ENCODE results near the gene AMOTL2. TPM values are rescaled to one million over a fixed set of nuclear protein-coding genes. Genes with fewer than 3 reads are reported as not detected.
A peak's percentile ranks its signal among the peaks of the same experiment; 100 is the strongest.

The AMOTL2 gene
- total RNA-seq, 1 experiment from 2014 or later = 30.9 TPM

- no peak overlapping the region for H3K4me3 Mint-ChIP-seq
- H3K23me2 ChIP-seq (ENCODE audit: insufficient read length, low read depth, low read length, poor library complexity, severe bottlenecking) = peaks cover 1% of the 10 kb centered on the region
- no peak overlapping the region for H3K56ac ChIP-seq (ENCODE audit: insufficient read length, low read depth, low read length)
- H3K79me2 ChIP-seq (ENCODE audit: insufficient read depth, low read length) = no peaks in the 10 kb centered on the region
- H3K4ac ChIP-seq (ENCODE audit: low read depth, low read length) = no peak overlapping the region; the same call in 1 of the 2 replicates
- peaks cover 23% of the 10 kb centered on the region for H3K27me3 Mint-ChIP-seq (ENCODE audit: low read depth)
- no peak overlapping the region for H4K5ac ChIP-seq (ENCODE audit: insufficient read length, low read depth, low read length)
- H3K4me1 ChIP-seq (ENCODE audit: insufficient read depth, low read length) = peaks cover 5% of the 10 kb centered on the region; the same call in 1 of the 2 replicates
- no peak overlapping the region for H3K27ac ChIP-seq (ENCODE audit: insufficient read length, low read depth, low read length)
- H3K79me1 ChIP-seq (ENCODE audit: insufficient read depth, low read depth, low read length, poor library complexity, severe bottlenecking) = no peaks in the 10 kb centered on the region
- H3K9me3 ChIP-seq (ENCODE audit: control insufficient read depth, low read depth, low read length) = no peaks in the 10 kb centered on the region
- H3K4me2 ChIP-seq (ENCODE audit: insufficient read depth, insufficient read length, low read length) = no peak overlapping the region
- H3K18ac ChIP-seq (ENCODE audit: insufficient read length, low read depth, low read length) = peak overlapping the region; percentile 78
- no peak overlapping the region for H2AK5ac ChIP-seq (ENCODE audit: insufficient read length, low read length)
- no CpG with 5 or more reads among the region's 11 CpGs for WGBS (ENCODE audit: extremely low coverage, insufficient read length, low lambda C conversion rate)
- H3K36me3 Mint-ChIP-seq (ENCODE audit: insufficient read depth in 1 of 3, low read depth in 3 of 3) = no peaks in the 10 kb centered on the region
- no peak overlapping the region for H3K9ac ChIP-seq (ENCODE audit: extremely low read depth, insufficient read length, low read length)
- H2BK120ac ChIP-seq (ENCODE audit: low read depth, low read length, poor library complexity, severe bottlenecking) = no peak overlapping the region
- no peak overlapping the region for H2BK20ac ChIP-seq (ENCODE audit: low read depth, low read length, poor library complexity, severe bottlenecking)
- no peak overlapping the region for H2BK12ac ChIP-seq (ENCODE audit: insufficient read length, low read depth, low read length)
- H4K20me1 ChIP-seq (ENCODE audit: control insufficient read depth, insufficient read depth, insufficient read length) = no peaks in the 10 kb centered on the region
- H2BK15ac ChIP-seq (ENCODE audit: low read depth, low read length) = no peak overlapping the region
- H3K9me3 Mint-ChIP-seq = no peaks in the 10 kb centered on the region
- H2BK5ac ChIP-seq (ENCODE audit: insufficient read length, low read length) = no peak overlapping the region
- H3K4me1 Mint-ChIP-seq = peaks cover 17 to 22% of the 10 kb centered on the region in 2 experiments
- peak overlapping the region in 2 of 3 experiments; percentile 68 to 98; a peak in 4 of 7 replicates for H3K27ac Mint-ChIP-seq
- DNase-seq = peak; percentile 89
- no peak overlapping the region for H4K91ac ChIP-seq (ENCODE audit: insufficient read length, low read depth, low read length)
- TF ChIP-seq, protein P1, sequence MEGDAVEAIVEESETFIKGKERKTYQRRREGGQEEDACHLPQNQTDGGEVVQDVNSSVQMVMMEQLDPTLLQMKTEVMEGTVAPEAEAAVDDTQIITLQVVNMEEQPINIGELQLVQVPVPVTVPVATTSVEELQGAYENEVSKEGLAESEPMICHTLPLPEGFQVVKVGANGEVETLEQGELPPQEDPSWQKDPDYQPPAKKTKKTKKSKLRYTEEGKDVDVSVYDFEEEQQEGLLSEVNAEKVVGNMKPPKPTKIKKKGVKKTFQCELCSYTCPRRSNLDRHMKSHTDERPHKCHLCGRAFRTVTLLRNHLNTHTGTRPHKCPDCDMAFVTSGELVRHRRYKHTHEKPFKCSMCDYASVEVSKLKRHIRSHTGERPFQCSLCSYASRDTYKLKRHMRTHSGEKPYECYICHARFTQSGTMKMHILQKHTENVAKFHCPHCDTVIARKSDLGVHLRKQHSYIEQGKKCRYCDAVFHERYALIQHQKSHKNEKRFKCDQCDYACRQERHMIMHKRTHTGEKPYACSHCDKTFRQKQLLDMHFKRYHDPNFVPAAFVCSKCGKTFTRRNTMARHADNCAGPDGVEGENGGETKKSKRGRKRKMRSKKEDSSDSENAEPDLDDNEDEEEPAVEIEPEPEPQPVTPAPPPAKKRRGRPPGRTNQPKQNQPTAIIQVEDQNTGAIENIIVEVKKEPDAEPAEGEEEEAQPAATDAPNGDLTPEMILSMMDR (conservative IDR thresholded peaks at IDR 0.05) = peak; percentile 99
- peak overlapping the region; percentile 89; the same call in 1 of the 2 replicates for H3K14ac ChIP-seq (ENCODE audit: insufficient read depth, low read length)
- no peak overlapping the region for H2AFZ ChIP-seq (ENCODE audit: low read length)
- H4K8ac ChIP-seq (replicated peaks; ENCODE audit: insufficient read length, low read depth, low read length) = no peak overlapping the region
- no peak overlapping the region for H3K23ac ChIP-seq (ENCODE audit: insufficient read length, low read depth, low read length)
- H3K27me3 ChIP-seq (ENCODE audit: insufficient read depth, low read length) = no peaks in the 10 kb centered on the region; the same call in 1 of the 2 replicates
- no peak overlapping the region for H3T11ph ChIP-seq (ENCODE audit: low read length)
Observed at GRCh38 chr3:134308350-134308891, 65.8 kb downstream of the AMOTL2 start.

Data from H9 (cell line).